NCI-H1436 treated with DMSO at 0.1 percent for 48 hours (cell line): Measurements from ENCODE around the gene NUTM2F.
"Not testable (repeated sequence)": the region's sequence is repeated elsewhere in the genome, so short reads cannot be mapped to it uniquely, and the experiment has no call there.

Experiments used
- DNase-seq: peaks from one replicate; lab custom pipeline; 2025; lab: John Stamatoyannopoulos, UW

NUTM2F gene

GRCh38 chr9:94328544-94328943 lies at the start of gene NUTM2F:
NUTM2F (minus strand) TSS chr9:94328644; CDS start chr9:94328623, 21 bp downstream.
- not testable (repeated sequence) for DNase-seq

GRCh38 chr9:94375197-94375596 lies 46.8 kb upstream of the NUTM2F start:
- DNase-seq: not testable (repeated sequence)

- peak; percentile 63 for DNase-seq
Measured at GRCh38 chr9:94374176-94375056, 46.0 kb upstream of the NUTM2F start.

GRCh38 chr9:94373779-94374175 lies 45.3 kb upstream of the NUTM2F start:
- not testable (repeated sequence) for DNase-seq

- DNase-seq: not testable (repeated sequence)
Measured at GRCh38 chr9:94370266-94370665, 41.8 kb upstream of the NUTM2F start.

- DNase-seq: not testable (repeated sequence)
Measured at GRCh38 chr9:94364093-94364614, 35.7 kb upstream of the NUTM2F start.

GRCh38 chr9:94357158-94357557 lies 28.7 kb upstream of the NUTM2F start:
- DNase-seq: not testable (repeated sequence)

- not testable (repeated sequence) for DNase-seq
Measured at GRCh38 chr9:94351901-94352723, 23.7 kb upstream of the NUTM2F start.

GRCh38 chr9:94348754-94349153 lies 20.3 kb upstream of the NUTM2F start:
- DNase-seq: not testable (repeated sequence)

GRCh38 chr9:94347451-94347850 lies 19.0 kb upstream of the NUTM2F start:
- DNase-seq: not testable (repeated sequence)

- not testable (repeated sequence) for DNase-seq
Measured at GRCh38 chr9:94341703-94342102, 13.3 kb upstream of the NUTM2F start.

- DNase-seq: not testable (repeated sequence)
Measured at GRCh38 chr9:94340750-94341149, 12.3 kb upstream of the NUTM2F start.

GRCh38 chr9:94339657-94340056 lies 11.2 kb upstream of the NUTM2F start:
- not testable (repeated sequence) for DNase-seq

GRCh38 chr9:94338723-94339122 lies 10.3 kb upstream of the NUTM2F start:
- DNase-seq: not testable (repeated sequence)

GRCh38 chr9:94336445-94336844 lies 8.0 kb upstream of the NUTM2F start:
- not testable (repeated sequence) for DNase-seq

GRCh38 chr9:94325583-94325982 lies 2.9 kb downstream of the NUTM2F start:
- not testable (repeated sequence) for DNase-seq

GRCh38 chr9:94323153-94323798 lies 5.2 kb downstream of the NUTM2F start:
- not testable (repeated sequence) for DNase-seq

GRCh38 chr9:94322342-94322940 lies 6.0 kb downstream of the NUTM2F start:
- not testable (repeated sequence) for DNase-seq

GRCh38 chr9:94317949-94318657 lies 10.3 kb downstream of the NUTM2F start:
- not testable (repeated sequence) for DNase-seq

GRCh38 chr9:94316236-94316635 lies 12.2 kb downstream of the NUTM2F start:
- not testable (repeated sequence) for DNase-seq
